Liver (tissue), 9 donors: ENCODE data around the gene UNC5B. TPM values are rescaled to one million over a fixed set of nuclear protein-coding genes. Genes with fewer than 3 reads are reported as not detected.

Experiments used
- DNase-seq: peaks from one replicate; pipeline ENCODE4 v3.0.0-alpha.2; 2017; ENCODE audit warnings: low spot score
- H3K27ac ChIP-seq, 2 donors: one replicate each; pipeline ENCODE4 v1.7.0; 2013; ENCODE audit warnings: inconsistent platforms in 2 of 2, low read length in 2 of 2, control low read depth in 1 of 2, low read depth in 1 of 2, mild to moderate bottlenecking in 1 of 2
- H3K27me3 ChIP-seq, 4 donors: one replicate each; pipeline versions ENCODE4 v1.6.1 to v1.7.0; 2013; ENCODE audit warnings: low read length in 3 of 4, inconsistent platforms in 1 of 4, mild to moderate bottlenecking in 1 of 4, moderate library complexity in 1 of 4; ENCODE audit not compliant: control insufficient read depth in 4 of 4, insufficient read depth in 4 of 4
- H3K36me3 ChIP-seq, 4 donors: one replicate each; pipeline versions ENCODE4 v1.6.1 to v1.7.0; 2013; ENCODE audit warnings: low read length in 3 of 4, mild to moderate bottlenecking in 3 of 4, low read depth in 1 of 4, moderate library complexity in 1 of 4; ENCODE audit not compliant: control insufficient read depth in 4 of 4, insufficient read depth in 3 of 4
- H3K4me1 ChIP-seq, 4 donors: one replicate each; pipeline versions ENCODE4 v1.6.1 to v1.7.0; 2013; ENCODE audit warnings: low read length in 3 of 4, mild to moderate bottlenecking in 3 of 4, moderate library complexity in 1 of 4; ENCODE audit not compliant: control insufficient read depth in 4 of 4, insufficient read depth in 4 of 4
- H3K4me3 ChIP-seq, 3 donors: one replicate each; pipeline versions ENCODE4 v1.6.1 to v1.7.0; 2013; ENCODE audit warnings: low read length in 3 of 3, control low read depth in 1 of 3, low read depth in 1 of 3, mild to moderate bottlenecking in 1 of 3
- H3K9ac ChIP-seq, 2 donors: one replicate each; pipeline ENCODE4 v1.7.0; 2013; ENCODE audit warnings: low read length in 2 of 2, mild to moderate bottlenecking in 2 of 2, moderate library complexity in 2 of 2, control low read depth in 1 of 2, low read depth in 1 of 2
- H3K9me3 ChIP-seq, 4 donors: one replicate each; pipeline versions ENCODE4 v1.6.1 to v1.7.0; 2013; ENCODE audit warnings: low read length in 3 of 4; ENCODE audit not compliant: control insufficient read depth in 4 of 4
- EGR1 ChIP-seq, 2 donors: IDR thresholded peaks; 2 replicates each; pipeline ENCODE4 v1.6.1; 2016 to 2018; ENCODE audit warnings: antibody characterized with exemption in 2 of 2, low read depth in 2 of 2
- FOXA1 ChIP-seq: IDR thresholded peaks from 2 replicates; pipeline ENCODE4 v1.6.1; 2016; ENCODE audit warnings: antibody characterized with exemption
- FOXA2 ChIP-seq: IDR thresholded peaks from 2 replicates; pipeline ENCODE4 v1.6.1; 2016; ENCODE audit warnings: antibody characterized with exemption
- GABPA ChIP-seq, 2 donors: IDR thresholded peaks in 1 of 2; conservative IDR thresholded peaks in 1 of 2; 2 replicates each; pipeline ENCODE4 v1.6.1; 2016; ENCODE audit warnings: antibody characterized with exemption in 2 of 2, mild to moderate bottlenecking in 1 of 2, moderate library complexity in 1 of 2
- HNF4G ChIP-seq: IDR thresholded peaks from 2 replicates; pipeline ENCODE4 v1.6.1; 2016; ENCODE audit warnings: antibody characterized with exemption
- JUND ChIP-seq, 2 donors: IDR thresholded peaks; 2 replicates each; pipeline ENCODE4 v1.6.1; 2016; ENCODE audit warnings: antibody characterized with exemption in 2 of 2
- NR2F2 ChIP-seq: IDR thresholded peaks from 2 replicates; pipeline ENCODE4 v1.6.1; 2016; ENCODE audit warnings: antibody characterized with exemption
- RAD21 ChIP-seq, 2 donors: IDR thresholded peaks; 2 replicates each; pipeline ENCODE4 v1.6.1; 2016; ENCODE audit warnings: antibody characterized with exemption in 2 of 2, mild to moderate bottlenecking in 2 of 2
- RXRA ChIP-seq, 2 donors: IDR thresholded peaks; 2 replicates each; pipeline ENCODE4 v1.6.1; 2017 to 2018; ENCODE audit warnings: antibody characterized with exemption in 2 of 2, mild to moderate bottlenecking in 1 of 2
- SP1 ChIP-seq: IDR thresholded peaks from 2 replicates; pipeline ENCODE4 v1.6.1; 2018; ENCODE audit warnings: antibody characterized with exemption, mild to moderate bottlenecking
- TAF1 ChIP-seq: conservative IDR thresholded peaks from 2 replicates; pipeline ENCODE4 v1.6.1; 2016; ENCODE audit warnings: antibody characterized with exemption, mild to moderate bottlenecking
- YY1 ChIP-seq: IDR thresholded peaks from 2 replicates; pipeline ENCODE4 v1.6.1; 2016; ENCODE audit warnings: antibody characterized with exemption, mild to moderate bottlenecking
- WGBS: extraction: QIAGEN DNeasy Blood & Tissue Kit; methylation state at CpG from one replicate; pipeline ENCODE4 v1.1.7; 2013; 5-methylcytosine and 5-hydroxymethylcytosine counted together
- polyA plus RNA-seq, 2 donors: library from polyadenylated mRNA; stranded (reverse) in 1 of 2; unstranded in 1 of 2; fragments of 200-250 nt in 1 of 2; fragments of >200 nt in 1 of 2; fragmentation: Nextera tagmentation in 1 of 2; extraction: Ambion mirVana in 1 of 2; gene quantifications; one replicate each; pipeline versions ENCODE4 v1.2.1 to v1.2.3, GENCODE V29; 2013 to 2015
- total RNA-seq, 2 donors: library from RNA; depleted of rRNA; stranded (reverse); fragments of >200 nt; gene quantifications; one replicate each; pipeline ENCODE4 v1.2.3, GENCODE V29; 2014
- TF ChIP-seq, protein P1 (sequence below): fragments of 150-350 bp; IDR thresholded peaks from 2 replicates; pipeline ENCODE4 v1.5.1; 2017; ENCODE audit warnings: improper control_type of control experiment, low read depth, low read length; ENCODE audit not compliant: missing input control
- TF ChIP-seq, protein P2 (sequence below): IDR thresholded peaks from 2 replicates; pipeline ENCODE4 v1.6.1; 2016; ENCODE audit warnings: antibody characterized with exemption, mild to moderate bottlenecking
- TF ChIP-seq, protein P3 (sequence below): IDR thresholded peaks from 2 replicates; pipeline ENCODE4 v1.6.1; 2016; ENCODE audit warnings: antibody characterized with exemption
- TF ChIP-seq, protein P4 (sequence below): IDR thresholded peaks from 2 replicates; pipeline ENCODE4 v1.6.1; 2016; ENCODE audit warnings: antibody characterized with exemption
- donor health status: healthy.
- donor health status: healthy.
- donor health status: healthy.
- donor health status: healthy.
- donor health status: healthy.

Gene UNC5B
- total and polyA plus RNA-seq, 4 donors: 0.56 to 1.8 (median 1.3) TPM

GRCh38 chr10:71309919-71310318 lies 97.5 kb downstream of the UNC5B start:
- Histone ChIP-seq H3K36me3 (no peaks in the 10 kb centered on the region), H3K27ac (no peak overlapping the region), H3K27me3 (no peaks in the 10 kb centered on the region), H3K4me3 (no peak overlapping the region), H3K9me3 (no peaks in the 10 kb centered on the region), H3K4me1 (peaks cover 9 to 25% (median 18%) of the 10 kb centered on the region in 4 donors), H3K9ac (no peak overlapping the region)
- TF ChIP-seq, protein P1, sequence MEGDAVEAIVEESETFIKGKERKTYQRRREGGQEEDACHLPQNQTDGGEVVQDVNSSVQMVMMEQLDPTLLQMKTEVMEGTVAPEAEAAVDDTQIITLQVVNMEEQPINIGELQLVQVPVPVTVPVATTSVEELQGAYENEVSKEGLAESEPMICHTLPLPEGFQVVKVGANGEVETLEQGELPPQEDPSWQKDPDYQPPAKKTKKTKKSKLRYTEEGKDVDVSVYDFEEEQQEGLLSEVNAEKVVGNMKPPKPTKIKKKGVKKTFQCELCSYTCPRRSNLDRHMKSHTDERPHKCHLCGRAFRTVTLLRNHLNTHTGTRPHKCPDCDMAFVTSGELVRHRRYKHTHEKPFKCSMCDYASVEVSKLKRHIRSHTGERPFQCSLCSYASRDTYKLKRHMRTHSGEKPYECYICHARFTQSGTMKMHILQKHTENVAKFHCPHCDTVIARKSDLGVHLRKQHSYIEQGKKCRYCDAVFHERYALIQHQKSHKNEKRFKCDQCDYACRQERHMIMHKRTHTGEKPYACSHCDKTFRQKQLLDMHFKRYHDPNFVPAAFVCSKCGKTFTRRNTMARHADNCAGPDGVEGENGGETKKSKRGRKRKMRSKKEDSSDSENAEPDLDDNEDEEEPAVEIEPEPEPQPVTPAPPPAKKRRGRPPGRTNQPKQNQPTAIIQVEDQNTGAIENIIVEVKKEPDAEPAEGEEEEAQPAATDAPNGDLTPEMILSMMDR: no peak
- TF ChIP-seq, protein P2, sequence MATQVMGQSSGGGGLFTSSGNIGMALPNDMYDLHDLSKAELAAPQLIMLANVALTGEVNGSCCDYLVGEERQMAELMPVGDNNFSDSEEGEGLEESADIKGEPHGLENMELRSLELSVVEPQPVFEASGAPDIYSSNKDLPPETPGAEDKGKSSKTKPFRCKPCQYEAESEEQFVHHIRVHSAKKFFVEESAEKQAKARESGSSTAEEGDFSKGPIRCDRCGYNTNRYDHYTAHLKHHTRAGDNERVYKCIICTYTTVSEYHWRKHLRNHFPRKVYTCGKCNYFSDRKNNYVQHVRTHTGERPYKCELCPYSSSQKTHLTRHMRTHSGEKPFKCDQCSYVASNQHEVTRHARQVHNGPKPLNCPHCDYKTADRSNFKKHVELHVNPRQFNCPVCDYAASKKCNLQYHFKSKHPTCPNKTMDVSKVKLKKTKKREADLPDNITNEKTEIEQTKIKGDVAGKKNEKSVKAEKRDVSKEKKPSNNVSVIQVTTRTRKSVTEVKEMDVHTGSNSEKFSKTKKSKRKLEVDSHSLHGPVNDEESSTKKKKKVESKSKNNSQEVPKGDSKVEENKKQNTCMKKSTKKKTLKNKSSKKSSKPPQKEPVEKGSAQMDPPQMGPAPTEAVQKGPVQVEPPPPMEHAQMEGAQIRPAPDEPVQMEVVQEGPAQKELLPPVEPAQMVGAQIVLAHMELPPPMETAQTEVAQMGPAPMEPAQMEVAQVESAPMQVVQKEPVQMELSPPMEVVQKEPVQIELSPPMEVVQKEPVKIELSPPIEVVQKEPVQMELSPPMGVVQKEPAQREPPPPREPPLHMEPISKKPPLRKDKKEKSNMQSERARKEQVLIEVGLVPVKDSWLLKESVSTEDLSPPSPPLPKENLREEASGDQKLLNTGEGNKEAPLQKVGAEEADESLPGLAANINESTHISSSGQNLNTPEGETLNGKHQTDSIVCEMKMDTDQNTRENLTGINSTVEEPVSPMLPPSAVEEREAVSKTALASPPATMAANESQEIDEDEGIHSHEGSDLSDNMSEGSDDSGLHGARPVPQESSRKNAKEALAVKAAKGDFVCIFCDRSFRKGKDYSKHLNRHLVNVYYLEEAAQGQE: no peak
- TF ChIP-seq NR2F2 (no peak), SP1 (no peak), YY1 (no peak), TAF1 (no peak), RXRA (IDR thresholded peaks at IDR 0.05) (no peak), GABPA (IDR thresholded peaks at IDR 0.05 in 1 of 2, conservative IDR thresholded peaks at IDR 0.05 in 1 of 2) (no peak), RAD21 (IDR thresholded peaks at IDR 0.05) (no peak), JUND (IDR thresholded peaks at IDR 0.05) (no peak), HNF4G (no peak), FOXA1 (no peak)
- TF ChIP-seq, protein P3, sequence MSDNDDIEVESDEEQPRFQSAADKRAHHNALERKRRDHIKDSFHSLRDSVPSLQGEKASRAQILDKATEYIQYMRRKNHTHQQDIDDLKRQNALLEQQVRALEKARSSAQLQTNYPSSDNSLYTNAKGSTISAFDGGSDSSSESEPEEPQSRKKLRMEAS: no peak
- TF ChIP-seq, protein P4, sequence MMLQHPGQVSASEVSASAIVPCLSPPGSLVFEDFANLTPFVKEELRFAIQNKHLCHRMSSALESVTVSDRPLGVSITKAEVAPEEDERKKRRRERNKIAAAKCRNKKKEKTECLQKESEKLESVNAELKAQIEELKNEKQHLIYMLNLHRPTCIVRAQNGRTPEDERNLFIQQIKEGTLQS: no peak
- WGBS: 66% methylated on average over 3 of the region's 3 CpGs
- DNase-seq: no peak

DNA sequence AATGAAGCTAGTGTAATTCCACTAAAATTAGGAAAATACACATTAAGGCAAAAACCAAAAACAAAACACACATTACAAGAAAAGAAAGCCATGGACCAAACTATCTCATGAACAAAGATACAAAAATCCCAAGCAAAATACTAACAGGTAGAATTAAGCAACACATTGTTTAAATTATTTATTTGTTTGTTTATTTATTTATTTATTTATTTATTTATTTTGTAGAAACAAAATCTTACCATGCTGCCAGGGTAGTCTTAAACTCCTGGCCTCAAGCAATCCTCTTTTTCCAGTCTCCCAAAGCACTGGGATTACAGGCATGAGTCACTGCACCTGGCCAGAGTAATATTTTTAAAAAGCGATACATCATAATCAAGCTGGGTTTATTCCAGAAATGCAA lies 99.8 kb downstream of the UNC5B start:
- Histone ChIP-seq H3K36me3 (no peaks in the 10 kb centered on the region), H3K4me3 (no peak overlapping the region), H3K9me3 (no peaks in the 10 kb centered on the region), H3K9ac (no peak overlapping the region), H3K27me3 (no peaks in the 10 kb centered on the region), H3K4me1 (peaks cover 9 to 19% (median 14%) of the 10 kb centered on the region in 4 donors), H3K27ac (no peak overlapping the region)
- WGBS: 95% methylated on average over 1 of the region's 1 CpG
- TF ChIP-seq NR2F2: no peak
- no peak for TF ChIP-seq FOXA2
- TF ChIP-seq, protein P1: no peak
- TF ChIP-seq YY1: no peak
- no peak for TF ChIP-seq EGR1 (IDR thresholded peaks at IDR 0.05; ENCODE audit: low read depth in 2 of 2)
- no peak for TF ChIP-seq RAD21 (IDR thresholded peaks at IDR 0.05)
- no peak for DNase-seq
